BLaER1 (cell line): Measurements from ENCODE around the gene DAPK2.
A peak's percentile ranks its signal among the peaks of the same experiment; 100 is the strongest.

Experiments
- H3K27ac ChIP-seq: shearing (Covaris generic); formaldehyde crosslinking; 2 replicates; pipeline ENCODE4 v1.8.1; 2022
- H3K27me3 ChIP-seq: shearing (Covaris generic); formaldehyde crosslinking; 2 replicates; pipeline ENCODE4 v1.8.1; 2022
- H3K36me3 ChIP-seq: shearing (Covaris generic); formaldehyde crosslinking; 2 replicates; pipeline ENCODE4 v1.8.1; 2022
- H3K4me1 ChIP-seq: shearing (Covaris generic); formaldehyde crosslinking; 2 replicates; pipeline ENCODE4 v1.8.1; 2022
- H3K4me2 ChIP-seq: shearing (Covaris generic); formaldehyde crosslinking; 2 replicates; pipeline ENCODE4 v1.8.1; 2022
- H3K4me3 ChIP-seq: shearing (Covaris generic); formaldehyde crosslinking; 2 replicates; pipeline ENCODE4 v1.8.1; 2022
- H3K9ac ChIP-seq: shearing (Covaris generic); formaldehyde crosslinking; 2 replicates; pipeline ENCODE4 v1.8.1; 2022
- H3K9me3 ChIP-seq: shearing (Covaris generic); formaldehyde crosslinking; 2 replicates; pipeline ENCODE4 v1.8.1; 2022
- H4K20me1 ChIP-seq: shearing (Covaris generic); formaldehyde crosslinking; 2 replicates; pipeline ENCODE4 v1.8.1; 2022
- Cebpa-rat ChIP-seq: shearing (Covaris generic); IDR thresholded peaks from 2 replicates; pipeline ENCODE4 v1.8.1; 2022

Gene DAPK2

DNA sequence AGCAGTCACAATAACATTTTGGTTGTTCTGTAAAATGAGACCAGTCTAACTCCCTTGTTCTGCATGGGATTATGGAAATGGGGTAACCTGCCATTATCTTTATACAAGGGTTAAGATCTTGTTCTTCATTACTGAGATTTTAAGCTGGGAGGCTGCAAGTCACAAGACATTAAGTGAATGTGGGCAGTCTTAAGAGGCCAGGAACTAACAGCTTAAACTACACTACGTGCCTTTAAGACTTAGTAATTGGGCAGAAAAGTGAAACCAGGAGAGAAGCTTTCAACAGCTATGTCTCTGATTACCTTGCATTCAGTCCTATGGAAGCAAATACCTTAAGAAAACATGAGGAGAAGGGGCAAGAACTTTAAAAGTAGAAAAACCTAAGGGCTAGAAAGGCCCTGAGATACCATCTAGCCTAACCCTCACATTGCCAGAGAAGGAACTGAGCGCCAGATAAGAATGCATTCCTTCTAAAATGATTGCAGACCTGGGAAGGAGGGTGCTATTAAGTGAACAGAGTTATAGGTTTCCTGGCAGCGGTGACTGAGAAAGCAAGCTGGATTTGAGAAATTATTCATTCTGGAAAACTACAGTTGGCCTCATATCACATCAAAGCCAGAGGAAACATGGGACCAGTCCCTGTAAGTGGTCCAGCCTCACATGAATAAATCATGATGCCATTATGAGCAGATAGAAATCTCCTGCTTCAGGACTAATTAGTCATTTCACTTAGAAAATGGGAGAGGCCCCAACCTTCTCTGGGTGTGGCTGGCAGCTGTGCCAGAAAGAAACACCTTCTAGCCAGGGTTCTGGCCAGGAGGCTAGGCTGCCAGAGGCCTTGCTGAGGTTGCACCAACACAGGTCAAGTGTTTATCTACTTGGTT, 32.9 kb downstream of the DAPK2 start:
- no peaks in the 10 kb centered on the region for H3K27me3 ChIP-seq
- H3K9me3 ChIP-seq = no peaks in the 10 kb centered on the region
- H3K9ac ChIP-seq = no peak overlapping the region
- no peak overlapping the region for H3K27ac ChIP-seq
- no peaks in the 10 kb centered on the region for H3K36me3 ChIP-seq
- H3K4me3 ChIP-seq = no peak overlapping the region
- H4K20me1 ChIP-seq = no peaks in the 10 kb centered on the region
- H3K4me1 ChIP-seq = peaks cover 28% of the 10 kb centered on the region
- H3K4me2 ChIP-seq = no peak overlapping the region
- no peak for TF ChIP-seq Cebpa-rat

DNA sequence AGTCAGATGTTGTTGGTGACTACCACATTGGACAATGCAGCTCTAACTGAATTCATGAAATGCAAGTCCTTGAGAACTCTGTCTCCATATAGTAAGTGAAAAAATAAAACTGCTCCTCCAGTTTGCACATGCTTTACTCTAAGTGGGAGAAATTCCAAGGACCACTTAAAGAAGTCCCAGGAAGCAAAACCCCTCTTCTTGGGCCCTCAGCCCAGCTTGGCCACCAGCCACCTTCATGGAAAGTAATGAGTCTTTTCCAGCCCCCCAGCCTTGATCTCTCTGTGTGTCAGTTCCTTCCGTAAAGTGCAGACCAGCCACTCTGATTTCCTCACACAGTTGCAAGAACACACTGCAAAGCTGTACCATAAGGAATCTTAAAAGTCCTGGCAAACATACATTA, 34.5 kb downstream of the DAPK2 start:
- Histone ChIP-seq H3K4me1 (peaks cover 28% of the 10 kb centered on the region), H3K4me2 (no peak overlapping the region; the same call in 1 of the 2 replicates), H3K36me3 (no peaks in the 10 kb centered on the region)

DNA sequence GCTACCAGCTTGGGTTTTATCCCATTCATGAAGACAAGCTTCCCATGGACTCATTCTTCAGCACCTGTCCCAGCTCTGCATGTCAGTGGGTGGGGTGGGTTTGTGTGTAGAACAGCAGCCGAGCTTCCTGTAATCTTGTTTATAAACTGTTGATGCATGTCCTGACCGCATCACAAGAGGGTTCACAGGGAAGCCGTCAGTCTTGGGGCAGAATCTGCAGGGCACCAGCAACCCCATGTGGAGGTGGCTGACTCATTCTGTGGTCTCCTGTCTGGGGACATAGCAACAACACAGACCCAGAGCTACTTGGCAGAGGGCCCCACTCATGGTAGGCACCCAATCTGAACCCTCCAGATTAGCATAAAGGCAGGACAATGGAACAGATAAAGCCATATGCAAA, 35.6 kb downstream of the DAPK2 start:
- Histone ChIP-seq H3K4me2 (peak overlapping the region; percentile 77), H3K9ac (no peak overlapping the region), H3K36me3 (no peaks in the 10 kb centered on the region), H4K20me1 (no peaks in the 10 kb centered on the region), H3K4me1 (peaks cover 28% of the 10 kb centered on the region), H3K4me3 (no peak overlapping the region), H3K9me3 (no peaks in the 10 kb centered on the region), H3K27me3 (no peaks in the 10 kb centered on the region), H3K27ac (no peak overlapping the region)
- no peak for TF ChIP-seq Cebpa-rat

More for the DNA sequence above, 34.5 kb downstream of the DAPK2 start:
- no peaks in the 10 kb centered on the region for H3K27me3 ChIP-seq
- no peak overlapping the region for H3K4me3 ChIP-seq
- H3K27ac ChIP-seq = no peak overlapping the region
- TF ChIP-seq Cebpa-rat = no peak
- H4K20me1 ChIP-seq = no peaks in the 10 kb centered on the region
- H3K9ac ChIP-seq = no peak overlapping the region
- H3K9me3 ChIP-seq = no peaks in the 10 kb centered on the region

DNA sequence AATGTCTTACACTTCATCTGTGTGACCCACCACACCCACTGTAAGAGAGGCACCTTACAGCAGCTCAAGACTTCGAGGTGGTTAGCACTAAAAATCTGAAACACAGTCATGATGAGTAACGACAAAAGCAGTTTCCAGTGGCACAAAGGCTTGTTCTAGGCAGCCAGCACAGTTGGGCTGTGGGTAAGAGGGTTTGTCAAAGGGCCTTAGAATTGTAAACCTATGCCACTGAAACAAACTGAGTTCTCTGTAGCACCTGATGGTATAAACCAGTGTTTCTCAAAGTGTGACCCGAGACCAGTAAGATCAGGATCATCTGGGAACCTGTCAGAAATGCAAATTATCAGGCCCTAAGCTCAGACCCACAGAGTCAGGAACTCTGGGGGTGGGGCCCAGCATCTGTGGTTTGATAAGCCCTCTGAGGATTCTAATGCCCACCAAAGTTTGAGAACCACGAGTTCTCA, 36.5 kb downstream of the DAPK2 start:
- H3K9me3 ChIP-seq = no peaks in the 10 kb centered on the region
- peak overlapping the region; percentile 77 for H3K4me2 ChIP-seq
- no peak overlapping the region for H3K27ac ChIP-seq
- peaks cover 28% of the 10 kb centered on the region for H3K4me1 ChIP-seq
- no peak overlapping the region for H3K4me3 ChIP-seq
- H3K36me3 ChIP-seq = no peaks in the 10 kb centered on the region
- H4K20me1 ChIP-seq = no peaks in the 10 kb centered on the region
- no peak for TF ChIP-seq Cebpa-rat
- no peak overlapping the region for H3K9ac ChIP-seq
- H3K27me3 ChIP-seq = no peaks in the 10 kb centered on the region

DNA sequence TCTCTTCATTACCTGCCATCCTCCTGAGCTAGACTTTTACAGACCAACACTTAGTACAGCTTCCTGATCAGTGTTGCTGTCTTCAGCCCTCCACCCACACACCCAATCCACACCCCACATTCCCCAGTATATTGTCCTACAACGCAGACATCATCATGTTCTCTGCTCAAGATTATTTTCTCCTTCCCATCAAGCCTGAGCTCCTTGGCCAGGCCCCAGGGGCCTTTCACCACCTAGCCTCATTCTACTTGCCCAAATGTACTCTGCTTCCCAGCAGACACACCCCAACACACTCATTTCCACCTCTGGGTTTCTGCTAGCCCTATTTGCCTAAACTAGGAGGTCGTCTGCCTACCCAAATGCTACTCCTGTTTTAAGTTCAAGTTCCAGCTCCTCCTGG, 37.0 kb downstream of the DAPK2 start:
- H3K27ac ChIP-seq = no peak overlapping the region
- peaks cover 28% of the 10 kb centered on the region for H3K4me1 ChIP-seq
- no peaks in the 10 kb centered on the region for H3K9me3 ChIP-seq
- H3K36me3 ChIP-seq = no peaks in the 10 kb centered on the region
- TF ChIP-seq Cebpa-rat = no peak
- no peaks in the 10 kb centered on the region for H3K27me3 ChIP-seq
- no peak overlapping the region for H3K9ac ChIP-seq
- H4K20me1 ChIP-seq = no peaks in the 10 kb centered on the region
- H3K4me2 ChIP-seq = peak overlapping the region; percentile 77; the same call in 1 of the 2 replicates
- no peak overlapping the region for H3K4me3 ChIP-seq

DNA sequence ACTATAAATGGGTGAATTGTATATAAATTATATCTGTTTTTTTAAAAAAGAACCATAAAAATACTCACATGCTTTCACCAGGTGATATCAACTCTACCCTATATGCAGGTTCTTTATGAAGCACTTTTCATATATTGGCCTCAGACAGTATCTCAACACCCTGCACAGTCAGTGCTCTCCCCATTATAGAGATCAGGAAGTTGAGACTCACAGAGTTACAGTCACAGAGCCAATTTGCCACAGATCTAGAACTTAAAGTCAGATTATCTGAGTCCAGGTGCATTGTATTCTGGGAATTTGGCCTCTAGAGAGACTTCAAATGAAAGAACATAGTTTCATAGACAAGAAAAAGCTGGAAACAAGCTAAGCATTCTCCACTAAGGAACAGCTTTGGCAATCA, 38.1 kb downstream of the DAPK2 start:
- no peak overlapping the region for H3K27ac ChIP-seq
- H3K9ac ChIP-seq = no peak overlapping the region
- no peaks in the 10 kb centered on the region for H3K36me3 ChIP-seq
- no peaks in the 10 kb centered on the region for H4K20me1 ChIP-seq
- no peak overlapping the region for H3K4me2 ChIP-seq
- H3K9me3 ChIP-seq = no peaks in the 10 kb centered on the region
- no peaks in the 10 kb centered on the region for H3K27me3 ChIP-seq
- no peak overlapping the region for H3K4me3 ChIP-seq
- TF ChIP-seq Cebpa-rat = no peak
- H3K4me1 ChIP-seq = peaks cover 28% of the 10 kb centered on the region

DNA sequence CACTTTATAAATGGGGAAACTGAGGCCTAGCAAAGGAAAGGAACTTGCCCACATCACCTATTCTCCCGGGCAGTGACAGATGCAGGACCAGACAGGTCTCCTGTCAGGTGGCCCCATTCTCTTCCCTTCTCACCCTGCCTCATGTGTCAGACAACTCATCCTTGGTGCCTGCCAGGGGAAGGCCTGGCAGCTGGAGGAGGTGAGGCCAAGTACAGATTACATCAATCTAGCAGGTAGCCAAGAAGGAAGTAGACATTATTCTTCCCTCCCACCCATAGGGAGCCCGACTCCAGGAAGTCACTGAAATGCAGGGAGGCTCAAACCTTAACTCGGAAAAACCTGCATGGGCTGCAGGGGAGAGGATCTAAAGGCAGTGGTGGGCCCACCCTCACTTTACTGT, 39.6 kb downstream of the DAPK2 start:
- Histone ChIP-seq H3K9me3 (no peaks in the 10 kb centered on the region), H3K4me1 (peaks cover 25% of the 10 kb centered on the region), H3K36me3 (no peaks in the 10 kb centered on the region), H3K4me3 (no peak overlapping the region), H3K4me2 (no peak overlapping the region), H3K27ac (no peak overlapping the region), H3K9ac (no peak overlapping the region), H3K27me3 (no peaks in the 10 kb centered on the region), H4K20me1 (no peaks in the 10 kb centered on the region)
- TF ChIP-seq Cebpa-rat = no peak

DNA sequence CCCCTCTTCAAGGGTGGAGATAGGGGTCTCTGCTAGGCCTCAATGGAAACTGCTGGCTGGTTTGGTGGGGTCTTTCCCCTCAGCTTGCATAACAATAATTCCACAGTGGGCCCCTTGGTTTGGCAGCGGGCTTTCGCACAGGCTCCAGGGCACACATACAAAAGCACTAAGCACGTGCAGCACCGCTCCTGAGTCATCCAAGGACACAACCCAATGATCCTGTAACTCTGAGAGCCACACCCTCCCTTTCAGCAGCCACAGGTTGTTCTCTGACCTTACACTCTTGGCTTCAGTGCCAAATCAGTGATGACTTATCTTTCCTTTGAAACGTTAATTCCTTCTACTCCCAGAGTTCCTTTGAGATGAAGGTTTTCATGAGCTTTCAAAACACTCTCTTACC, 41.7 kb downstream of the DAPK2 start:
- no peak overlapping the region for H3K4me3 ChIP-seq
- H3K4me2 ChIP-seq = no peak overlapping the region
- H3K9me3 ChIP-seq = no peaks in the 10 kb centered on the region
- no peak overlapping the region for H3K9ac ChIP-seq
- H3K4me1 ChIP-seq = peaks cover 10% of the 10 kb centered on the region
- H3K27ac ChIP-seq = no peak overlapping the region
- no peak for TF ChIP-seq Cebpa-rat
- no peaks in the 10 kb centered on the region for H4K20me1 ChIP-seq
- no peaks in the 10 kb centered on the region for H3K27me3 ChIP-seq
- H3K36me3 ChIP-seq = no peaks in the 10 kb centered on the region

DNA sequence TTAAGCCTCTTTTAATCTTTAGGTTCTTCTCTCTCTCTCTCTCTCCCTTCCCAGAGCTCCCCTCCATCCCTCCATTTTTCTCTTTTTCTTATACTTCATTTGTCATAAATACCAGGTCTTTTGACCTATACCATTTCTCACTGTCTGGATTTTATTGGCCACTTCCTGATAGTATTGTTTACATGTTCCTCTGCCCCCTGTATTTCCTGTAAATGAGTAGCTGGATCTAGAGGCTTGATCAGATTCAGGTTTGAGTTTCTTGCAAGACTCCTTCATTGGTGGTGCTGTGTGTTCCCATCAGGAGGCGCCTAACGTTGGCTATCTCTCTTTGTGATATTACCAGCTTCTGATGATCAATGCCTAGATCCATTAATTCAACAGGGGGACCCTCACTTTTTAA, 42.2 kb downstream of the DAPK2 start:
- Histone ChIP-seq H3K27me3 (no peaks in the 10 kb centered on the region), H3K9me3 (no peaks in the 10 kb centered on the region), H3K4me1 (peaks cover 10% of the 10 kb centered on the region), H3K4me2 (no peak overlapping the region), H3K4me3 (no peak overlapping the region), H3K9ac (no peak overlapping the region), H4K20me1 (no peaks in the 10 kb centered on the region), H3K36me3 (no peaks in the 10 kb centered on the region), H3K27ac (no peak overlapping the region)
- no peak for TF ChIP-seq Cebpa-rat

DNA sequence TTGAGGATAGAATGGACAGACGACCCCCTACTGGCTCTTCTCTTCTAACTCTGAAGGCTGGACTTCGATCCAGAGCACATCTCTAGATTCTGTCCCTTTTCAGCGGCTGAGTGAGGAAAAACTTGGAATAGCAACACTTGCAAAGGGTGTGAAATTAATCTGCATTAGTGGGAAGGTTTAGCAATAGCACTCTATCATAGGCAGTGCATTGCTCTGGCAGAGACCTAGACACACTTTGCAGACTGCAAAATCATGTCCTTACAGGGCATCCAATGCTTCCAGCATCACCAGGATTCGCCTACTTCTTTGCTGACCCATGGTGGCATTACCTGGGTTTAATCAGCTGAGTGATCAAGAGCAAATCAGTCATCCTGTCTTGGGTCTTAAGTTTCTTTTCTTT, 43.1 kb downstream of the DAPK2 start:
- peaks cover 19% of the 10 kb centered on the region for H3K4me1 ChIP-seq
- H3K27me3 ChIP-seq = no peaks in the 10 kb centered on the region
- no peak for TF ChIP-seq Cebpa-rat
- H4K20me1 ChIP-seq = no peaks in the 10 kb centered on the region
- no peak overlapping the region for H3K4me3 ChIP-seq
- H3K36me3 ChIP-seq = no peaks in the 10 kb centered on the region
- H3K4me2 ChIP-seq = no peak overlapping the region
- no peak overlapping the region for H3K27ac ChIP-seq
- no peaks in the 10 kb centered on the region for H3K9me3 ChIP-seq
- no peak overlapping the region for H3K9ac ChIP-seq
